Measurements from ENCODE around the gene SLAMF9.
"Not testable (repeated sequence)": the region's sequence is repeated elsewhere in the genome, so short reads cannot be mapped to it uniquely, and the experiment has no call there.

SLAMF9 gene

DNA sequence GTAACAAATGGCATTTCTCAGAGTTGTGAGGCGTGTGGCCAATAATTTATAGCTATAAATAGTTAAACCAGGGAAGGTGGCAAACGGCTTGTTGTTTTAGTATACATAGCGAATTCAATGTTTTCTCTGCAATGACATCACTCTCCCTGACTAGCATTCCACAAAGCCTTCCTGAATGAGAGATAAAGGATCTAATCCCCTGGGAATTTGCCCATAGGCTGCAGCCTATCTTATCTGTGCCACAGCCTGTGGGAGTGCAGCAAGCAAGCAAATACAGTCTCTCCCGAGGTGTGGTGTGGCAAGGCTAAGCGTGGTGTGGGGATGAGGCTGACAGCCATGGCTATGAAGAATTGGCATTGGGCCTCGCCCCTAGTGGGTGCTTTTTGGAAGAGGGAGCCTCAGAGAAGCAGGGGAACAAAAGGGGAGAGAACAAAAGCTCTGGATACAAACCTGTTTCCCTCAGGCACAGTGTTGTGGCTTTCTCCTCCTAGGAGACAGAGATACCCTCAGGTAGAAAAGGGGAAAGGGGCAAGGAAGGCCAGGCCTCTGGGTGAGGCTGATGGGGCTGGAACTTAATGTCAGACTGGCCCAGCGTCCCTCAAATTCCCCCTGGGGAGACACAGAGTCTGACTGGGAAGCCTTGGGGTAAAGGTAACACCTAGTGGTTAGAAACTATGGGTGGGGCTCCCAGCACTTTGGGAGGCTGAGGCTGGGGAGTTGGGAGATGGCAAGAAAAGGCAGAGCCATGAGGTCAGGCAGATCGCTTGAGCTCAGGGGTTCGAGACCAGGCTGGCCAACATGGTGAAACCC lies 37.6 kb downstream of the SLAMF9 start:
- Mint-ChIP-seq H3K4me1 (ENCODE audit: low read depth) (peaks cover 70% of the 10 kb centered on the region), H3K36me3 (peaks cover 15% of the 10 kb centered on the region), H3K27me3 (no peaks in the 10 kb centered on the region), H3K27ac (peak overlapping the region; percentile 4), H3K4me3 (no peak overlapping the region), H3K9me3 (ENCODE audit: low read depth) (no peaks in the 10 kb centered on the region)

- Mint-ChIP-seq H3K36me3 (peaks cover 12% of the 10 kb centered on the region), H3K9me3 (ENCODE audit: low read depth) (no peaks in the 10 kb centered on the region), H3K27ac (peak overlapping the region; percentile 59), H3K4me1 (ENCODE audit: low read depth) (peaks cover 70% of the 10 kb centered on the region), H3K27me3 (no peaks in the 10 kb centered on the region), H3K4me3 (no peak overlapping the region)
Observed at GRCh38 chr1:159915571-159916241, 38.3 kb downstream of the SLAMF9 start.

DNA sequence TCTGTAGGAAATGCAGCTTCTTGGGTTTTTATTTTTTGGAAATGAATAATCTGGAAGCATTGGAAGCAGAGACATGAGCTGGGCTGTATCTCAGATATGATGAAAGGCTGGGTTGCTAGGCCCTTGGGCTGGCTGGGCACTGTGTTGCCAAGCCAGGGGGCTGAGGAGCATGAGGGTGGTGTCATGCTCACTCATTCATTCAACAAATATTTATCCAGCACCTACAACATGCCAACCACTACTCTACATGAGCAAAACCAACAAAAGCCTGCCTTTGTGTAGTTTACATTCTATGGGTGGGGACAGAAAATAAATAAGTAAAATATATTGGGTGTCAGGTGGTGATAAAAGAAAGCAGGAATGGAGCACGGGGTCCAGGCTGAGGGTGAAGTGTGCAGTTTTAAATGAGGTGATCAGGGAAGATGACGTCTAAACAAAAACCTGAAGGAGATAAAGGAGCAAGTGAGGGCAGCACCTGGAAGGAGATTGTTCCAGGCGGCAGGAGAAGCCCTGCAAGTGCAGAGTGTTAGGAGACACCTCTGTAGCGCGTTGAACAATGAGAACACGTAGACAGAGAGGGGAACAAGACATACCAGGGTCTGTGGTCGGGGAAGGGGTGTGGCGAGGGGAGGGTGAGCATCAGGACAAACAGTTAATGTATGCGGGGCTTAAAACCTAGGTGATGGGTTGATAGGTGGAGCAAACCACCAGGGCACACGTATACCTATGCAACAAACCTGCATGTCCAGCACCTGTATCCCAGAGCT lies 39.6 kb downstream of the SLAMF9 start:
- Mint-ChIP-seq H3K4me1 (ENCODE audit: low read depth) (peaks cover 70% of the 10 kb centered on the region), H3K27me3 (no peaks in the 10 kb centered on the region), H3K27ac (peak overlapping the region; percentile 54), H3K9me3 (ENCODE audit: low read depth) (no peaks in the 10 kb centered on the region), H3K4me3 (no peak overlapping the region), H3K36me3 (peaks cover 12% of the 10 kb centered on the region)

DNA sequence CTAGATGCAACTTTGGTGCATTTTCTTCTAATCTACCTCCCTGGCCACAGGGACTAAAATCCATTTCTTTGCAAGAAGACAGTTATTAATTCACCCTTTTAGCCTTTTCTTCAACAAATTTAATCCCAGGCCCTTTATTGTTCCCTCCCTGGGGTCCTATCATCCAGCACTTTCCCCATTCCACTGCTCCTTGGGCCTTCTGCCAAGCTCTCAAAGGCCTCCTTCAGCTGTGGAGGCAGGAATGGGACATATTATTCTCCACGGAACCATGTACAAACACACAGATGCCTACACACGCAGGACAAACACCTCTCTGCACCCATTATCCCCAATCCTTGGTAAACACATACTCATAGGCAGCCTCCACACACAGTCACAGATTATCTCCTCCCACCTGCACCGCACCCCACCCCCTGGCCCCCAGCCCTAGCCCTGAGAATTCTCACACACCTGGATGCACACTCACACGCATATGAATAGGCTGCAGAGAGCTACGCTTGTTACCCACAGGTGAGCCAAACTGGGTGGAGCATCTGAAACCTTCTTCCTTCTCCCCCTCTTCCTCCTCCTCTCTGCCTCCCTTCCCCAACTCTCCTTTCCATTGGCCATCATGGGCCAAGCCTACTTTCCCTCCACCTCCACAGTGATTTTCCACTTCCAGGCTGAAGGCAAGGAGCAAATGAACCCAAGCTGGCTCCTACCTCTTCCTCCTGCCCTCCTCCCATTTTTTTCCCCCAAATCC lies 40.4 kb downstream of the SLAMF9 start:
- Mint-ChIP-seq H3K9me3 (ENCODE audit: low read depth) (no peaks in the 10 kb centered on the region), H3K27me3 (no peaks in the 10 kb centered on the region), H3K27ac (no peak overlapping the region), H3K36me3 (peaks cover 12% of the 10 kb centered on the region), H3K4me3 (no peak overlapping the region), H3K4me1 (ENCODE audit: low read depth) (peaks cover 67% of the 10 kb centered on the region)

DNA sequence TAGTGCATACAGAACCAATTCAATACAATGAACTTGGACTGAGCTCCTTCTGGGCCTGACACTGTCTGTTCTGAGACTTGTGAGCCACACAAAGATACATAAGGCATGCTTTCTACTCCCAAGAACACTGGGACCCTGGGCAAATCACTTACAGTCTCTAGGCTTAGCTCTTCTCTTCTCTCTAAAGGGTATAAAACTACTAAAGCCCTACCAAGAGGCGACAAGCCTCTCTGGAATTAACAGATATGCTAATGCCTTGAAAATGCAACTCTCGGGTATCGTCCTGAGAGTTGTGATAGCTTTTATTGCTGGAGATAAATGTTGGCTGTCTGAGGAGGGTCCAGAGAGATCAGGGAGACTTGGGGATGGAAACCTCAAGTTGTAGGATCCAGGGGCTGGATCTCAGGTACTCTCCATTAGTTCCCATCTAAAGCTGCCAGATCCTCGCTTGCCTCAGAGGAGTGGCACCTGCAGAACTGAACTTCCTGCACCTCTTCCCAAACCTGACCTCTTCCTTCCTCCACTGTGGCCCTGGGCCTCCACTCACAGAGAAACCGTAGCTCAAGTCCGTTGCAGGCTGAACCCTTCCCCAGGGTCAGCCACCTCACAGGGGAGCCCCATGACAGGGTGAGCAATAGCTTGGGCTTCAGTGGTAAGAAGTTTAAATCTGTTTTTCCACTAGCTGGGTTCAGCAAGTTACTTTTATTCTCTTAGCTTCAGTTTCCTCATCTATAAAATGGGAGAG lies 42.5 kb downstream of the SLAMF9 start:
- H3K4me3 Mint-ChIP-seq: peak overlapping the region; percentile 20
- H3K27ac Mint-ChIP-seq: peak overlapping the region; percentile 89
- no peaks in the 10 kb centered on the region for H3K27me3 Mint-ChIP-seq
- H3K9me3 Mint-ChIP-seq (ENCODE audit: low read depth): no peaks in the 10 kb centered on the region
- H3K4me1 Mint-ChIP-seq (ENCODE audit: low read depth): peaks cover 63% of the 10 kb centered on the region
- peaks cover 3% of the 10 kb centered on the region for H3K36me3 Mint-ChIP-seq

DNA sequence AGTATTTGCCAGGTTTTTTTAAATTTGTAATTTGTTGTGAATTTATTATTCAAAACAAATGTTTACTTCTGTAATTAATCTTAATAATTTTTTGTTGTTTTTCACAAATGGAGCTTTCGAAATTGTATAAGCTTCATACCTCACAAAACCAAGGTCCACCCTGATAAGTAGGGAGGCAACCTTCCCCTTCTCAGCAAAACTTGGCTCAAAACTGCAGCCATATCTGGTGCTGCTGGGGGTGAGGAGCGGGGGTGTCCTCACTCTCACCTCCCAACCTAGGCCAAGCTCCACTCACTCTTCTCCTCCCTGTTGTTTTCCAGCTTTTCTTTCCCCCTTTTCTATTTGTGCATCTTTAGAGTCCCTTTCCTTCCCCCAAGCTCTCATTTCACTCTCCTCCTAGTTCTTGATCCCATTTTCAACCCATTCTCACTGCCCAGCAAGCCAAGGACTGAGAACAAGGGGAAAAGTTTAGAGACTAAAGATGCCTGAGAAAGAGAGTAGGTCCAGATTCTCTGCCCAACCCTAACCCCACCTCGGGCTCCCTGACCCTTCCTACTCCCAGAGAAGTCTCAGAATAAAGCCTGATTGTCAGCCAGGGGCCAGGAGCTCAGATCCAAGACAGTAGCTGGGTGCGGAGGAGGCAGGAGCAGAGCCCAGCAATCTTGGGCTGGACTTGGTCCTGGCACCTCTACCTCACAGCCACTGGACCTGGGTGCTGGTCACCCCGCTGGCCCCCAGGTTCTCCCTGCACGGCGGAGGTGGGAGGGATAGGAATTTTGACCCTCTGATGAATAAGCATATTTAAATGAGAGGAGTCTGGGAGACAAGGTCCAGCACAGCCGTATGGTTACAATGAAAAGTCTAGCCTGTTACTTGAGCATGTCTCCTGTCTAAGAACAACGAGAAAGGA lies 45.8 kb downstream of the SLAMF9 start:
- H3K27ac Mint-ChIP-seq: no peak overlapping the region
- H3K4me1 Mint-ChIP-seq (ENCODE audit: low read depth): peaks cover 48% of the 10 kb centered on the region
- no peak overlapping the region for H3K4me3 Mint-ChIP-seq
- peaks cover 3% of the 10 kb centered on the region for H3K9me3 Mint-ChIP-seq (ENCODE audit: low read depth)
- peaks cover 5% of the 10 kb centered on the region for H3K36me3 Mint-ChIP-seq
- H3K27me3 Mint-ChIP-seq: no peaks in the 10 kb centered on the region

DNA sequence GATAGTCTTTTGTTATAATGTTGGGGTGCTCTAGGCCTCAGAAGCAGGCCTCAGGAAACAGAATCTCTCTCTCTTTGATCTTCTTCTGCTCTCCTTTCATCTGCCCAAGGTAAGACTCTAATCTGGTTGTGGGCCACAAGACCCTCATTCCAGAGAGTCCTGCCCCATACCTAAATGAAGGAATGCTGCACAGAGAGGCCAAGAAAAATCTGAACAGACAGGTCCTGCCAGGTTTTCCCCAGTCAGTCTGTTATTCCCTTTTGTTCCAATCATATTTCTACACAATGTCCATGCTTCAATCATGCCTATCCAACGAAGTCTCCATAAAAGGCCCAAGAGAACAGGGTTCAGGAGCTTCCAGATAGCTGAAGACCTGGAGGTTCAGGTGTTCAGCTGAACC lies 47.1 kb downstream of the SLAMF9 start:
- Mint-ChIP-seq H3K4me1 (ENCODE audit: low read depth) (peaks cover 36% of the 10 kb centered on the region), H3K9me3 (ENCODE audit: low read depth) (peaks cover 3% of the 10 kb centered on the region), H3K4me3 (no peak overlapping the region), H3K27ac (peak overlapping the region; percentile 25), H3K27me3 (no peaks in the 10 kb centered on the region), H3K36me3 (peaks cover 5% of the 10 kb centered on the region)

- H3K9me3 Mint-ChIP-seq (ENCODE audit: low read depth); H3K4me1 Mint-ChIP-seq (ENCODE audit: low read depth); H3K27me3 Mint-ChIP-seq; H3K36me3 Mint-ChIP-seq; H3K27ac Mint-ChIP-seq; H3K4me3 Mint-ChIP-seq: not testable (repeated sequence)
Observed at GRCh38 chr1:159904036-159904435, 50.0 kb downstream of the SLAMF9 start.

DNA sequence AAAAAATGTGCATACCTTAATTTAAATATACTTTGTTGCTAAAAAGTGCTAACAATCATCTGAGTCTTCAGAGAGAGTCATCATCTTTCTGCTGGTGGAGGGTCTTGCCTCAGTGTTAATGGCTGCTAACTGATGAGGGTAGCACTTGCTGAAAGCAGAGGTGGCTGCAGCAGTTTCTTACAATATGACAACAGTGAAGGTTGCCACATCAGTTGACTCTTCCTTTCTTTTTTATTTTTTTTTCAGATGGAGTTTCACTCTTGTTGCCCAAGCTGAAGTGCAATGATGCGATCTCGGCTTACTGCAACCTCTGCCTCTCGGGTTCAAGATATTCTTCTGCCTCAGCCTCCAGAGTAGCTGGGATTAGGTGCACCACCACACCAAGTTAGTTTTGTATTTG lies 51.5 kb downstream of the SLAMF9 start:
- Mint-ChIP-seq H3K27me3 (no peaks in the 10 kb centered on the region), H3K4me3 (no peak overlapping the region), H3K9me3 (ENCODE audit: low read depth) (peaks cover 3% of the 10 kb centered on the region), H3K4me1 (ENCODE audit: low read depth) (peaks cover 6% of the 10 kb centered on the region), H3K27ac (no peak overlapping the region), H3K36me3 (peaks cover 5% of the 10 kb centered on the region)

Data from activated naive CD8-positive, alpha-beta T cell (primary cell).